DOHH2 (cell line): ENCODE results near the gene GRM5.
"Not testable (repeated sequence)": the region's sequence is repeated elsewhere in the genome, so short reads cannot be mapped to it uniquely, and the experiment has no call there.

Experiments used
- H3F3A ChIP-seq: fragments of 200-600 bp; sonication (generic), shearing (Covaris generic); 2 replicates; pipeline ENCODE4 v1.6.0; 2016; ENCODE audit warnings: antibody characterized with exemption, mild to moderate bottlenecking; ENCODE audit not compliant: control insufficient read depth, insufficient read depth
- H3K27ac ChIP-seq: fragments of 200-600 bp; sonication (generic); 2 replicates; pipeline ENCODE4 v1.5.1; 2014; ENCODE audit warnings: low read depth, mild to moderate bottlenecking, low read length, moderate library complexity
- H3K27me3 ChIP-seq: fragments of 200-600 bp; sonication (generic); 2 replicates; pipeline ENCODE4 v1.6.1; 2014; ENCODE audit warnings: mild to moderate bottlenecking, low read length, mixed read lengths; ENCODE audit not compliant: control insufficient read depth
- H3K36me3 ChIP-seq: fragments of 200-600 bp; sonication (generic); 2 replicates; pipeline ENCODE4 v1.6.1; 2014; ENCODE audit warnings: mild to moderate bottlenecking, low read length, moderate library complexity, mixed read lengths; ENCODE audit not compliant: control insufficient read depth
- H3K4me1 ChIP-seq: fragments of 200-600 bp; sonication (generic); 2 replicates; pipeline ENCODE4 v1.6.1; 2014; ENCODE audit warnings: mild to moderate bottlenecking, low read length, mixed read lengths; ENCODE audit not compliant: control insufficient read depth
- H3K4me2 ChIP-seq: fragments of 200-600 bp; sonication (generic); 2 replicates; pipeline ENCODE4 v1.6.0; 2014; ENCODE audit warnings: mild to moderate bottlenecking, low read length, moderate library complexity
- H3K4me3 ChIP-seq: fragments of 200-600 bp; sonication (generic); 2 replicates; pipeline ENCODE4 v1.5.1; 2014; ENCODE audit warnings: mild to moderate bottlenecking, low read length, mixed read lengths
- H3K79me2 ChIP-seq: fragments of 200-600 bp; sonication (generic); 2 replicates; pipeline ENCODE4 v1.6.1; 2014; ENCODE audit warnings: mild to moderate bottlenecking, low read length, mixed read lengths; ENCODE audit not compliant: control insufficient read depth
- H3K9me2 ChIP-seq: fragments of 200-600 bp; sonication (generic); replicated peaks from 2 replicates; pipeline ENCODE4 v1.6.1; 2014; ENCODE audit warnings: mild to moderate bottlenecking, low read length, mixed read lengths; ENCODE audit not compliant: control insufficient read depth
- H3K9me3 ChIP-seq: fragments of 200-600 bp; sonication (generic); 2 replicates; pipeline ENCODE4 v1.6.1; 2014; ENCODE audit warnings: antibody characterized with exemption, low read length, mixed read lengths; ENCODE audit not compliant: control insufficient read depth, insufficient read depth
- H4K20me1 ChIP-seq: fragments of 200-600 bp; sonication (generic); 2 replicates; pipeline ENCODE4 v1.6.0; 2014; ENCODE audit warnings: low read depth, mild to moderate bottlenecking, antibody characterized with exemption, low read length, moderate library complexity; ENCODE audit not compliant: control insufficient read depth, insufficient read depth
- CTCF ChIP-seq: fragments of 200-600 bp; sonication (generic); IDR thresholded peaks from one replicate; pipeline ENCODE4 v1.5.1; 2014; ENCODE audit warnings: antibody characterized with exemption, mild to moderate bottlenecking, low read depth, low read length; ENCODE audit not compliant: poor library complexity, severe bottlenecking
- EZH2phosphoT487 ChIP-seq: fragments of 200-600 bp; sonication (generic); IDR thresholded peaks from 2 replicates; pipeline ENCODE4 v1.6.1; 2017; ENCODE audit warnings: borderline replicate concordance, mild to moderate bottlenecking, antibody characterized with exemption, low read length, moderate library complexity, mixed read lengths

GRM5 gene

GRCh38 chr11:89067264-89067663, 1.5 kb upstream of the GRM5 start:
- Histone ChIP-seq H3K4me1 (no peaks in the 10 kb centered on the region), H3K9me3 (no peaks in the 10 kb centered on the region), H3F3A (no peaks in the 10 kb centered on the region), H4K20me1 (no peaks in the 10 kb centered on the region), H3K9me2 (no peaks in the 10 kb centered on the region), H3K36me3 (no peaks in the 10 kb centered on the region), H3K4me2 (no peak overlapping the region), H3K79me2 (no peaks in the 10 kb centered on the region), H3K27ac (no peak overlapping the region), H3K4me3 (no peak overlapping the region), H3K27me3 (no peaks in the 10 kb centered on the region)
- TF ChIP-seq CTCF (no peak), EZH2phosphoT487 (no peak)

- no peak overlapping the region for H3K4me2 ChIP-seq
- H3K36me3 ChIP-seq: no peaks in the 10 kb centered on the region
- no peaks in the 10 kb centered on the region for H3K4me1 ChIP-seq
- H3K9me3 ChIP-seq: no peaks in the 10 kb centered on the region
- H3F3A ChIP-seq: no peaks in the 10 kb centered on the region
- no peak overlapping the region for H3K27ac ChIP-seq
- H3K79me2 ChIP-seq: no peaks in the 10 kb centered on the region
- H3K4me3 ChIP-seq: no peak overlapping the region
- H3K27me3 ChIP-seq: no peaks in the 10 kb centered on the region
- H3K9me2 ChIP-seq: no peaks in the 10 kb centered on the region
- no peak for TF ChIP-seq EZH2phosphoT487
- TF ChIP-seq CTCF: no peak
- H4K20me1 ChIP-seq: no peaks in the 10 kb centered on the region
Measured at GRCh38 chr11:89065066-89065465, 716 bp downstream of the GRM5 start.

GRCh38 chr11:89063481-89063951, 2.3 kb downstream of the GRM5 start:
- H3K36me3 ChIP-seq, H3F3A ChIP-seq, H3K27ac ChIP-seq, H3K4me1 ChIP-seq, H3K4me2 ChIP-seq, H3K9me3 ChIP-seq, H3K27me3 ChIP-seq, H4K20me1 ChIP-seq, H3K4me3 ChIP-seq, H3K79me2 ChIP-seq, H3K9me2 ChIP-seq: not testable (repeated sequence)

- H3K4me2 ChIP-seq: not testable (repeated sequence)
Measured at GRCh38 chr11:89062771-89063298, 2.9 kb downstream of the GRM5 start.

GRCh38 chr11:89061839-89062238, 3.9 kb downstream of the GRM5 start:
- H3K9me3 ChIP-seq, H3K4me1 ChIP-seq, H3K27me3 ChIP-seq, H3K9me2 ChIP-seq, H3K4me3 ChIP-seq, H4K20me1 ChIP-seq, H3K4me2 ChIP-seq, H3K27ac ChIP-seq, H3K36me3 ChIP-seq, H3F3A ChIP-seq, H3K79me2 ChIP-seq: not testable (repeated sequence)

More at GRCh38 chr11:89062771-89063298, 2.9 kb downstream of the GRM5 start:
- H3K9me2 ChIP-seq, H4K20me1 ChIP-seq, H3K9me3 ChIP-seq, H3K27ac ChIP-seq, H3K27me3 ChIP-seq, H3K4me3 ChIP-seq, H3K4me1 ChIP-seq, H3K36me3 ChIP-seq, H3K79me2 ChIP-seq, H3F3A ChIP-seq: not testable (repeated sequence)

- not testable (repeated sequence) for H3K36me3 ChIP-seq, H3K27ac ChIP-seq, H4K20me1 ChIP-seq, H3K9me2 ChIP-seq, H3K27me3 ChIP-seq, H3K4me3 ChIP-seq, H3K4me1 ChIP-seq, H3F3A ChIP-seq, H3K4me2 ChIP-seq, H3K79me2 ChIP-seq, H3K9me3 ChIP-seq
Measured at GRCh38 chr11:89057406-89057805, 8.4 kb downstream of the GRM5 start.
